HG03442 (cell line): ENCODE results near the gene LRMDA.

Experiments
- ATAC-seq: cut with Tn5 transposase; IDR thresholded peaks from one replicate; pipeline ENCODE4 v1.9.1; 2021; ENCODE audit warnings: mild to moderate bottlenecking, moderate library complexity; ENCODE audit not compliant: unreplicated experiment

LRMDA gene

GRCh38 chr10:75470901-75471300 is 39.5 kb downstream of the LRMDA start:
- no peak for ATAC-seq

- no peak for ATAC-seq
Observed at GRCh38 chr10:75472685-75473084, 41.3 kb downstream of the LRMDA start.

GRCh38 chr10:75474106-75474505 is 42.7 kb downstream of the LRMDA start:
- no peak for ATAC-seq

GRCh38 chr10:75475460-75476182 is 44.2 kb downstream of the LRMDA start:
- no peak for ATAC-seq

GRCh38 chr10:75476569-75476968 is 45.1 kb downstream of the LRMDA start:
- ATAC-seq = no peak

- no peak for ATAC-seq
Observed at GRCh38 chr10:75476985-75477384, 45.6 kb downstream of the LRMDA start.

GRCh38 chr10:75477680-75478079 is 46.3 kb downstream of the LRMDA start:
- ATAC-seq = no peak

- no peak for ATAC-seq
Observed at GRCh38 chr10:75480374-75480773, 49.0 kb downstream of the LRMDA start.

- ATAC-seq = no peak
Observed at GRCh38 chr10:75483188-75483587, 51.8 kb downstream of the LRMDA start.

- no peak for ATAC-seq
Observed at GRCh38 chr10:75484717-75485116, 53.3 kb downstream of the LRMDA start.

GRCh38 chr10:75486591-75486990 is 55.2 kb downstream of the LRMDA start:
- ATAC-seq = no peak

- no peak for ATAC-seq
Observed at GRCh38 chr10:75487087-75487754, 55.8 kb downstream of the LRMDA start.

GRCh38 chr10:75487755-75488125 is 56.3 kb downstream of the LRMDA start:
- no peak for ATAC-seq

- ATAC-seq = no peak
Observed at GRCh38 chr10:75492173-75492925, 60.9 kb downstream of the LRMDA start.

GRCh38 chr10:75493464-75493863 is 62.0 kb downstream of the LRMDA start:
- ATAC-seq = no peak

- no peak for ATAC-seq
Observed at GRCh38 chr10:75495434-75496190, 64.2 kb downstream of the LRMDA start.

- ATAC-seq = no peak
Observed at GRCh38 chr10:75496191-75496567, 64.8 kb downstream of the LRMDA start.

- ATAC-seq = no peak
Observed at GRCh38 chr10:75497997-75498883, 66.8 kb downstream of the LRMDA start.

GRCh38 chr10:75498884-75499350 is 67.5 kb downstream of the LRMDA start:
- no peak for ATAC-seq

GRCh38 chr10:75499556-75500160 is 68.2 kb downstream of the LRMDA start:
- no peak for ATAC-seq
